Measurements from ENCODE around the gene MEAK7. TPM values are rescaled to one million over a fixed set of nuclear protein-coding genes. Genes with fewer than 3 reads are reported as not detected.

Gene MEAK7
- total RNA-seq, 1 donor from 2014 or later, result 28.1 TPM

DNA sequence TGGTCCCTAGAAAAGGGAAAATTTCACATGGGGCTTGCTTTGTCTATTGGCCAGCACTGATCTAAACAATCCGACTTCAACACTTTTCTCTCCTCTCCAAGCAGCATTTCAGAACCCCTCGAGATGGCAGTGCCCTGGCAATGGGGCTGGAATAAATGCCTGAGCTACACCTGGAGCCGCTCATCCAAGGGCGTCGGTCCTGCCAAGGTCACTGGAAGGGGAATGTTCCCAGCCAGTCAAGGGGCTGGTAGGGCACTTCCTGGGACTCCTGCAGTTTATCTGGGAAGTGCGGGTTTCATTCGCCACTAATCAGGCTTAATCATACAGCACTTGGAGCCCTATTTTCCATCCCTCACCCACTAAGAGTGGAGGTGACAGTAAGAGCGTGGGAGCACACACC lies 17.1 kb downstream of the MEAK7 start:
- Mint-ChIP-seq H3K4me1 (ENCODE audit: unreplicated experiment) (peaks cover 5% of the 10 kb centered on the region), H3K27ac (ENCODE audit: unreplicated experiment) (no peak overlapping the region), H3K27me3 (ENCODE audit: unreplicated experiment) (no peaks in the 10 kb centered on the region), H3K36me3 (ENCODE audit: unreplicated experiment) (peaks cover 25% of the 10 kb centered on the region), H3K9me3 (ENCODE audit: unreplicated experiment) (no peaks in the 10 kb centered on the region), H3K4me3 (ENCODE audit: unreplicated experiment) (no peak overlapping the region)
- TF ChIP-seq, protein P1, sequence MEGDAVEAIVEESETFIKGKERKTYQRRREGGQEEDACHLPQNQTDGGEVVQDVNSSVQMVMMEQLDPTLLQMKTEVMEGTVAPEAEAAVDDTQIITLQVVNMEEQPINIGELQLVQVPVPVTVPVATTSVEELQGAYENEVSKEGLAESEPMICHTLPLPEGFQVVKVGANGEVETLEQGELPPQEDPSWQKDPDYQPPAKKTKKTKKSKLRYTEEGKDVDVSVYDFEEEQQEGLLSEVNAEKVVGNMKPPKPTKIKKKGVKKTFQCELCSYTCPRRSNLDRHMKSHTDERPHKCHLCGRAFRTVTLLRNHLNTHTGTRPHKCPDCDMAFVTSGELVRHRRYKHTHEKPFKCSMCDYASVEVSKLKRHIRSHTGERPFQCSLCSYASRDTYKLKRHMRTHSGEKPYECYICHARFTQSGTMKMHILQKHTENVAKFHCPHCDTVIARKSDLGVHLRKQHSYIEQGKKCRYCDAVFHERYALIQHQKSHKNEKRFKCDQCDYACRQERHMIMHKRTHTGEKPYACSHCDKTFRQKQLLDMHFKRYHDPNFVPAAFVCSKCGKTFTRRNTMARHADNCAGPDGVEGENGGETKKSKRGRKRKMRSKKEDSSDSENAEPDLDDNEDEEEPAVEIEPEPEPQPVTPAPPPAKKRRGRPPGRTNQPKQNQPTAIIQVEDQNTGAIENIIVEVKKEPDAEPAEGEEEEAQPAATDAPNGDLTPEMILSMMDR (IDR thresholded peaks at IDR 0.05), result no peak
- peak; percentile 38 for DNase-seq (ENCODE audit: extremely low spot score, unreplicated experiment)

DNA sequence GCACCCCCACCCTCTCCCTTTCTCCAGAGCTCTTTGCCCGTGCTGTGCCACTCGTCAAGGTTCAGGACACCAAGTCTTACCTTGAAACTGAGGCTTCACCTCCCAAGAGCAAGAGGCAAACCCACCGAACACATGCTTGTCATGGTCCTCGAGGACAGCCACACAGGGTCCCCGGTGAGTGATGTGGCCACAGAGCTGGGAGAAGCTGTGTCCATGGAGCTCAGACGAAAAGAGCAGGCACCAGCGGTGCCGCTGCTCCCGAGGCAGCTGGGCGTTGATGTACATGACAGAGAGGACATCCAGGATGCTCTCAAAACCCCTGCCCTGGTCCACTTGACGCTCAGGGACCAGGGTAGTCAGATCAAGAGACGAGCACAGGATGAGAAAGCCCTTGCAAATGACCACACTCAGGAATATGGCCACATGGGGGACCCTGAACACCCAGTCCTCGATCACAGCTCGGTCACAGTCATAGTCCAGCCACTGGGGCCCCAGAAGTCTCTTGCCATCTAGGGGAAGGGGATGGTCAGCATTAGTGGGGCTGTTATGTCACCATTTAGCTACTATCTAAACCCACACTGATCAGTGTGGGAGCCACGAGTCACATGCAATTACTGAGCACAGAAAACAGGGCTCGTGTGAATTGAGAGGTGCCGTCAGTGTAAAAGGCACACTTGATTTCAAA lies 17.8 kb downstream of the MEAK7 start:
- TF ChIP-seq, protein P1 (IDR thresholded peaks at IDR 0.05), result no peak
- peaks cover 11% of the 10 kb centered on the region for H3K4me1 Mint-ChIP-seq (ENCODE audit: unreplicated experiment)
- no peak overlapping the region for H3K4me3 Mint-ChIP-seq (ENCODE audit: unreplicated experiment)
- H3K27me3 Mint-ChIP-seq (ENCODE audit: unreplicated experiment), result no peaks in the 10 kb centered on the region
- no peak overlapping the region for H3K27ac Mint-ChIP-seq (ENCODE audit: unreplicated experiment)
- no peaks in the 10 kb centered on the region for H3K9me3 Mint-ChIP-seq (ENCODE audit: unreplicated experiment)
- DNase-seq (ENCODE audit: extremely low spot score, unreplicated experiment), result peak; percentile 62
- peaks cover 25% of the 10 kb centered on the region for H3K36me3 Mint-ChIP-seq (ENCODE audit: unreplicated experiment)

DNA sequence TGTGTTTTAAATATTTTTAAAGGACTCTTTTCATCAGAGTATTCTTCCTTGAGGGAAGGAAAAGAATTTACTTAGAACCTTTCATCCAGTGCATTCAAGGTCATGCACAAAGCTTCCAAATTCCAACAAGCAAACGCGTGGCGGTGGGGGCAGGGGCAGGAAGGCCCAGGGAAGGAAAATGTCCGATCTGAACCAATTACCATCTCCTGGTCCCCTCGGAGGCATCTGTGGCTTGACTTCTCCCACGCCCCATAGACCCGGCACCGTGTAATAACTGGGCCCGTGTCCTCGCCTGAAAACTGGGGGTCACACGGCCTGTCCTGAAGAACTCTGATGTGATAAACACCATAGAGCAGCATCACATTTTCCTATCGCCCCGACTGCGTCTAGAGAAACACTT lies 18.3 kb downstream of the MEAK7 start:
- H3K27ac Mint-ChIP-seq (ENCODE audit: unreplicated experiment), result no peak overlapping the region
- no peak overlapping the region for H3K4me3 Mint-ChIP-seq (ENCODE audit: unreplicated experiment)
- H3K27me3 Mint-ChIP-seq (ENCODE audit: unreplicated experiment), result no peaks in the 10 kb centered on the region
- H3K9me3 Mint-ChIP-seq (ENCODE audit: unreplicated experiment), result no peaks in the 10 kb centered on the region
- peaks cover 25% of the 10 kb centered on the region for H3K36me3 Mint-ChIP-seq (ENCODE audit: unreplicated experiment)
- H3K4me1 Mint-ChIP-seq (ENCODE audit: unreplicated experiment), result peaks cover 16% of the 10 kb centered on the region
- TF ChIP-seq, protein P1 (IDR thresholded peaks at IDR 0.05), result no peak
- peak; percentile 62 for DNase-seq (ENCODE audit: extremely low spot score, unreplicated experiment)

DNA sequence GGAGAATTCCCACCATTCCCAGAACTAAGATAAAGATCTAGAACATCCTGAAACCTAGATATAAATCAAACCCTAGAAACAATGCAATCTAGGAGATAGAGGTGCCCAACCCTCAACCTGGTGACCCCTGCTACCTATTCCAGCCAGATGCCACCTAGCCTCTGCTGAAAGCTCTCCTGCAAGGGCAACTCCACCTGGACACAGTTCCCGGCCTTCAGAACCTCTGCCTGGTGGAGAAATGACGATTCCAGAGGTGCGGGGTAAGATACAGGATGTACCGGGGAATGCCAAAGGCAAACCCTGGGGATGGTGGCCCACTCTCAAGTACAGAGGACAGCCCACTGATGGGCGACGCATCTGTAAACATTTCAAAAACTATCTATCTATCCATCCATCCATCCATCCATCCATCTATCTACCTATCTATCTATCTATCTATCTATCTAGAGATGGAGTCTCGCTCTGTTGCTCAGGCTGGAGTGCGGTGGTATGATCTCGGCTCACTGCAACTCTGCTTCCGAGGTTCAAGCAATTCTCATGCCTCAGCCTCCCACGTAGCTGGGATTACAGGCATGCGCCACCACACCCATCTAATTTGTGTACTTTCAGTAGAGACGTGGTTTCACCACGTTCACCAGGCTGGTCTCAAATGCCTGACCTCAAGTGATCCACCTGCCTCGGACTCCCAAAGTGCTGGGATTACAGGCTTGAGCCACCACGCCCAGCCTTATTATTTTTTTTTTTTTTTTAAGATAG lies 19.0 kb downstream of the MEAK7 start:
- Mint-ChIP-seq H3K27me3 (ENCODE audit: unreplicated experiment) (no peaks in the 10 kb centered on the region), H3K9me3 (ENCODE audit: unreplicated experiment) (no peaks in the 10 kb centered on the region), H3K36me3 (ENCODE audit: unreplicated experiment) (peaks cover 21% of the 10 kb centered on the region), H3K4me1 (ENCODE audit: unreplicated experiment) (peaks cover 16% of the 10 kb centered on the region), H3K4me3 (ENCODE audit: unreplicated experiment) (no peak overlapping the region), H3K27ac (ENCODE audit: unreplicated experiment) (no peak overlapping the region)
- TF ChIP-seq, protein P1 (IDR thresholded peaks at IDR 0.05), result no peak
- peak; percentile 56 for DNase-seq (ENCODE audit: extremely low spot score, unreplicated experiment)

DNA sequence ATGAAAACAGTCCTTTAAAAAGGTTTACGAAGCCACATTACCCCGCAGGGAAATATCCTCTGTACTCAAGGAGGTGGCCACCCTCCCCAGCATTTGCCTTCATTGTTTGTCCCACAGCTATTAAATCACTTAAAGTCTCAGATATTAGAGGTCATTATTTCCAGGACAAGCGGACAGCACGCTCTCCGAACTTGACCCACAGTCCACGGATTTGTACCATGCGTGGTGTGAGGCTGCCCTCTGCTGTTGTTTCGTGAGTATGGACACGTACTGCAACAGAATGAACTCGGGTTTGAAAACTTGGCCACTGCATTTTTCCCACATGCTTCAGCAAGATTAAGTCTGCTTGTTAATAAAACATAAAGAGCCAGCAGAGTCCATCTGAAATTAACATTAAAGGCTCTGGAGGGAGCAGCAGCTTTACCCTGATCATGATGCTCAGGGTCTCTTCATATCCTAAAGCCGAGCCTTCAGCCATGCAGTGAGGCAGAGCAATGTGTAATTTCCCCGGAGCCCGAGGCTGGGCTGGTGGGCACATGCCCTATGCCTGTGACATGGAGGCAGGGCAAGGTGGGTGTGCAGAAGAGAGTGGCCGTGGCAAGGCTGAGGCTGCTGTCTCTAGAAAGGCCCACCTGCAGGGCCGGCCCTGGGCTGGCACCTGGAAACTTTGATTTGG lies 19.7 kb downstream of the MEAK7 start:
- no peak overlapping the region for H3K27ac Mint-ChIP-seq (ENCODE audit: unreplicated experiment)

More for the DNA sequence above, 19.7 kb downstream of the MEAK7 start:
- TF ChIP-seq, protein P1 (IDR thresholded peaks at IDR 0.05), result peak; percentile 87
- Mint-ChIP-seq H3K27me3 (ENCODE audit: unreplicated experiment) (no peaks in the 10 kb centered on the region), H3K4me1 (ENCODE audit: unreplicated experiment) (peaks cover 16% of the 10 kb centered on the region), H3K9me3 (ENCODE audit: unreplicated experiment) (no peaks in the 10 kb centered on the region), H3K4me3 (ENCODE audit: unreplicated experiment) (no peak overlapping the region), H3K36me3 (ENCODE audit: unreplicated experiment) (peaks cover 18% of the 10 kb centered on the region)
- peak; percentile 86 for DNase-seq (ENCODE audit: extremely low spot score, unreplicated experiment)
